Endothelial cell of umbilical vein (primary cell): ENCODE results near the gene ADCY3. TPM values are rescaled to one million over a fixed set of nuclear protein-coding genes. Genes with fewer than 3 reads are reported as not detected.

ENCODE experiments used
- BruUV-seq: library from RNA; stranded (reverse); fragments of 400-500 nt; replicated peaks from 2 replicates; lab custom pipeline; 2021; lab: Mats Ljungman, UMichigan
- CTCF ChIA-PET: fragments of 300-600, 350-600 bp; sonication (Branson Sonifier 250); formaldehyde crosslinking; loops from one replicate; lab custom pipeline; 2021; ENCODE audit warnings: antibody characterized with exemption, inconsistent platforms; lab: Charles Lee
- POLR2A ChIA-PET: fragments of 300-600, 350-600 bp; sonication (Branson Sonifier 250); formaldehyde crosslinking; loops from one replicate; lab custom pipeline; 2021; ENCODE audit warnings: antibody characterized with exemption, inconsistent platforms; lab: Charles Lee
- DNase-seq: peaks from one replicate; pipeline ENCODE4 v3.0.0-alpha.2; 2011; ENCODE audit warnings: low read depth, low spot score
- FAIRE-seq: peaks from 2 replicates; lab custom pipeline; 2011; peaks lifted over from hg19 to GRCh38; lab: Jason Lieb, UNC
- H2AFZ ChIP-seq: 2 replicates; pipeline ENCODE4 v1.6.0; 2012; ENCODE audit warnings: low read depth, low read length, control low read depth, inconsistent platforms
- H3K27ac ChIP-seq: 2 replicates; pipeline ENCODE4 v1.5.1; 2011; ENCODE audit warnings: low read depth, mild to moderate bottlenecking, control low read depth, low read length, moderate library complexity; ENCODE audit not compliant: insufficient read depth
- H3K27me3 ChIP-seq, 2 experiments: 2 replicates each; pipeline versions ENCODE4 v1.6.0 to v1.6.1; 2011; ENCODE audit warnings: low read length in 2 of 2, mixed read lengths in 1 of 2; ENCODE audit not compliant: control insufficient read depth in 2 of 2, insufficient read depth in 2 of 2
- H3K36me3 ChIP-seq, 2 experiments: 2 replicates in 1 of 2; 3 replicates in 1 of 2; pipeline ENCODE4 v1.5.1; 2011; ENCODE audit warnings: low read length in 2 of 2, mild to moderate bottlenecking in 1 of 2, moderate library complexity in 1 of 2; ENCODE audit not compliant: control insufficient read depth in 2 of 2, insufficient read depth in 2 of 2; ENCODE audit errors: extremely low read depth in 1 of 2
- H3K4me1 ChIP-seq: 3 replicates; pipeline ENCODE4 v1.5.1; 2011; ENCODE audit warnings: mild to moderate bottlenecking, low read length; ENCODE audit not compliant: control insufficient read depth, insufficient read depth; ENCODE audit errors: extremely low read depth
- H3K4me2 ChIP-seq: 2 replicates; pipeline ENCODE4 v1.6.1; 2011; ENCODE audit warnings: low read length, control low read depth, mixed read lengths; ENCODE audit not compliant: insufficient read depth
- H3K4me3 ChIP-seq, 3 experiments: fragments of 200-600 bp in 1 of 3; sonication (generic), shearing (Covaris generic) in 1 of 3; replicated peaks in 1 of 3; 2 replicates each; pipeline ENCODE4 v1.5.1; 2011 to 2016; ENCODE audit warnings: control low read depth in 3 of 3, low read length in 3 of 3, mild to moderate bottlenecking in 2 of 3, inconsistent platforms in 1 of 3, low read depth in 1 of 3, moderate library complexity in 1 of 3; ENCODE audit not compliant: insufficient read depth in 1 of 3
- H3K79me2 ChIP-seq: 2 replicates; pipeline ENCODE4 v1.6.0; 2012; ENCODE audit warnings: low read length, inconsistent platforms; ENCODE audit not compliant: control insufficient read depth, insufficient read depth
- H3K9ac ChIP-seq: replicated peaks from 2 replicates; pipeline ENCODE3; 2011; ENCODE audit warnings: low read length, control low read depth; ENCODE audit not compliant: insufficient read depth; ENCODE audit errors: extremely low read depth
- H3K9me1 ChIP-seq: replicated peaks from 3 replicates; pipeline ENCODE4 v1.6.0; 2011; ENCODE audit warnings: mild to moderate bottlenecking, low read length; ENCODE audit not compliant: control insufficient read depth, insufficient read depth; ENCODE audit errors: extremely low read depth
- H3K9me3 ChIP-seq: replicated peaks from 2 replicates; pipeline ENCODE4 v1.5.1; 2012; ENCODE audit warnings: low read length, inconsistent platforms; ENCODE audit not compliant: control insufficient read depth, insufficient read depth
- H4K20me1 ChIP-seq: replicated peaks from 2 replicates; pipeline ENCODE3; 2011; ENCODE audit warnings: mild to moderate bottlenecking, low read length; ENCODE audit not compliant: control insufficient read depth, insufficient read depth; ENCODE audit errors: extremely low read depth
- EZH2 ChIP-seq: IDR thresholded peaks from 2 replicates; pipeline ENCODE4 v1.6.1; 2012; ENCODE audit warnings: borderline replicate concordance, low read depth, mild to moderate bottlenecking, moderate library complexity, low read length, inconsistent platforms; ENCODE audit not compliant: severe bottlenecking
- FOS ChIP-seq: IDR thresholded peaks from 2 replicates; pipeline ENCODE4 v1.6.1; 2011; ENCODE audit warnings: mild to moderate bottlenecking, low read length, moderate library complexity, borderline replicate concordance; ENCODE audit not compliant: insufficient read depth
- GATA2 ChIP-seq: IDR thresholded peaks from 2 replicates; pipeline ENCODE4 v1.7.0; 2011; ENCODE audit warnings: low read depth, mild to moderate bottlenecking, moderate library complexity, mixed read lengths, low read length; ENCODE audit not compliant: insufficient read length, insufficient read depth
- JUN ChIP-seq: IDR thresholded peaks from 2 replicates; pipeline ENCODE4 v1.6.1; 2011; ENCODE audit warnings: borderline replicate concordance, low read depth; ENCODE audit not compliant: insufficient read length, insufficient read depth
- MYC ChIP-seq: IDR thresholded peaks from one replicate; pipeline ENCODE4 v1.6.1; 2011; ENCODE audit warnings: mild to moderate bottlenecking, low read depth, low read length
- POLR2A ChIP-seq: IDR thresholded peaks from 2 replicates; pipeline ENCODE4 v1.6.1; 2012; ENCODE audit warnings: low read depth, mild to moderate bottlenecking, control low read depth, low read length
- POLR2AphosphoS5 ChIP-seq: IDR thresholded peaks from 2 replicates; pipeline ENCODE4 v1.6.1; 2012; ENCODE audit warnings: low read depth, mild to moderate bottlenecking, control low read depth, low read length, moderate library complexity; ENCODE audit not compliant: insufficient read depth
- dilution Hi-C: fragments of 300-500 bp; cut with MboI; formaldehyde crosslinking; loops from one replicate; pipeline ENCODE4 v1.15.0; 2019; ENCODE audit warnings: low sequenced_read_pairs; ENCODE audit not compliant: extremely low pct_ligation_motif_present
- intact Hi-C: fragments of 100-400 bp; cut with micrococcal nuclease; formaldehyde crosslinking; loops from one replicate; pipeline ENCODE4 v1.10.0; 2022
- polyA plus RNA-seq, 4 experiments: library from polyadenylated mRNA; depleted of rRNA in 3 of 4; stranded (reverse) in 3 of 4; unstranded in 1 of 4; fragments of >200 nt; gene quantifications; 2 replicates each; pipeline versions ENCODE4 v1.2.1 to v1.2.3, GENCODE V29; 2011 to 2012; ENCODE audit warnings: missing spikeins in 1 of 4
- total RNA-seq: library from RNA; stranded (reverse); gene quantifications from 2 replicates; pipeline ENCODE4 v1.2.3, GENCODE V29; 2021
- TF ChIP-seq, protein P1 (sequence below), 2 donors: IDR thresholded peaks; 1 replicate in 1 of 2; 2 replicates in 1 of 2; pipeline ENCODE4 v1.5.1; 2011; ENCODE audit warnings: low read length in 2 of 2, mild to moderate bottlenecking in 2 of 2, moderate library complexity in 2 of 2, control low read depth in 1 of 2, inconsistent platforms in 1 of 2, low read depth in 1 of 2; ENCODE audit not compliant: insufficient read depth in 1 of 2; ENCODE audit errors: extremely low read depth in 1 of 2
- TF ChIP-seq, protein P2 (sequence below): IDR thresholded peaks from 2 replicates; pipeline ENCODE4 v1.6.1; 2011; ENCODE audit not compliant: insufficient read depth, insufficient read length

ADCY3 gene
- total and polyA plus RNA-seq, 2 donors (not counting 3 experiments of a cell fraction or from before 2014, with no cell fraction given) = 54.0 to 61.3 TPM

DNA sequence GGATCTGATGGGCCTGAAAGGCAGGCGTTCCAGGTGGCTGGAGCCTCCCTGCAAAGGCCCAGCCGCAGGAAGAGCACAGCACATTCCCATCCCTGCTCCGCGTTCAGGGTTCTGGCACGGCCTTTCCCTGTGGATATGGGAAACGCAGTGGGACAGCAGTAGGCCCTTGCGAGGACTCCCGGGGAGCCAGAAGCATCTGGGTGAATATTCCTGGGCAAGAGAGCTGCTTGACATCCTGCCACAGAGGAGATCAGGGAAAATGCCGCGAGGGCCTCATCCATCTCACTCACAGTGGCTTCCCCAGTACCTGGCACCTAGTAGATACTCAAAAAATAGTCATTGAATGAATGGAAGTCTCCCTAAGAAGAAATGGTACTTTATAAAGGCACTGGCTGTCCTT is 3.1 kb upstream of the ADCY3 start:
- Histone ChIP-seq H3K27me3 (no peaks in the 10 kb centered on the region), H3K36me3 (no peaks in the 10 kb centered on the region), H3K27ac (no peak overlapping the region), H3K4me3 (no peak overlapping the region), H3K9ac (no peak overlapping the region), H3K4me1 (peaks cover 8% of the 10 kb centered on the region), H2AFZ (no peak overlapping the region), H3K9me1 (no peaks in the 10 kb centered on the region), H4K20me1 (no peaks in the 10 kb centered on the region), H3K9me3 (no peaks in the 10 kb centered on the region), H3K4me2 (no peak overlapping the region), H3K79me2 (peaks cover 3% of the 10 kb centered on the region)
- FAIRE-seq = no peak
- ChIA-PET CTCF (no interaction called here), POLR2A (no interaction called here)
- dilution Hi-C loops = no loop called here
- no peak for DNase-seq
- no TSS peak for BruUV-seq
- intact Hi-C loops = no loop called here
- TF ChIP-seq EZH2 (no peak), POLR2A (no peak), POLR2AphosphoS5 (no peak), JUN (no peak)
- TF ChIP-seq, protein P1, sequence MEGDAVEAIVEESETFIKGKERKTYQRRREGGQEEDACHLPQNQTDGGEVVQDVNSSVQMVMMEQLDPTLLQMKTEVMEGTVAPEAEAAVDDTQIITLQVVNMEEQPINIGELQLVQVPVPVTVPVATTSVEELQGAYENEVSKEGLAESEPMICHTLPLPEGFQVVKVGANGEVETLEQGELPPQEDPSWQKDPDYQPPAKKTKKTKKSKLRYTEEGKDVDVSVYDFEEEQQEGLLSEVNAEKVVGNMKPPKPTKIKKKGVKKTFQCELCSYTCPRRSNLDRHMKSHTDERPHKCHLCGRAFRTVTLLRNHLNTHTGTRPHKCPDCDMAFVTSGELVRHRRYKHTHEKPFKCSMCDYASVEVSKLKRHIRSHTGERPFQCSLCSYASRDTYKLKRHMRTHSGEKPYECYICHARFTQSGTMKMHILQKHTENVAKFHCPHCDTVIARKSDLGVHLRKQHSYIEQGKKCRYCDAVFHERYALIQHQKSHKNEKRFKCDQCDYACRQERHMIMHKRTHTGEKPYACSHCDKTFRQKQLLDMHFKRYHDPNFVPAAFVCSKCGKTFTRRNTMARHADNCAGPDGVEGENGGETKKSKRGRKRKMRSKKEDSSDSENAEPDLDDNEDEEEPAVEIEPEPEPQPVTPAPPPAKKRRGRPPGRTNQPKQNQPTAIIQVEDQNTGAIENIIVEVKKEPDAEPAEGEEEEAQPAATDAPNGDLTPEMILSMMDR (IDR thresholded peaks at IDR 0.05; ENCODE audit: extremely low read depth in 1 of 2, insufficient read depth in 1 of 2, low read depth in 1 of 2, low read length in 2 of 2) = no peak

DNA sequence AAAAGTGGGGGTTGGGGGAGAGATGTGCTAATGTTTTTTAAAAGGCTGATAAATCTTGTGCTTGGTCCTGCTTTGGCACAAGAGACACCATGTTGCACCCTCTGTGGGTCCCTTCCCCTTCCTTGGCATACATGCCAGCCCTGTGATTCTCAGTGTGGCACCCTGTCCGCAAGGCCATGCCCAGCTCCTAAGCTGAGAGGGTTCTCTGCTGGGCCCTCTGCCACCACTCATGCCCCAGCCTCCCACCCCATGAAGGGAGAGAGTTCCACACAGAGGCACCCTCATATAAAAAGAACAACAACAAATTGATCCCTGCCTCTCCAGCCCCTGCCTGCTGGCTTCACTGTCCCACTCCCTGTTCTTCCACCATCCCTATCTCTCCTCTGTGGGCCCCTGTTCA is 2.5 kb upstream of the ADCY3 start:
- H3K36me3 ChIP-seq = no peaks in the 10 kb centered on the region
- no peak for TF ChIP-seq EZH2
- no peak for TF ChIP-seq JUN
- TF ChIP-seq, protein P2, sequence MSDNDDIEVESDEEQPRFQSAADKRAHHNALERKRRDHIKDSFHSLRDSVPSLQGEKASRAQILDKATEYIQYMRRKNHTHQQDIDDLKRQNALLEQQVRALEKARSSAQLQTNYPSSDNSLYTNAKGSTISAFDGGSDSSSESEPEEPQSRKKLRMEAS = no peak
- no peak for TF ChIP-seq FOS
- no peak for TF ChIP-seq MYC
- no peak for TF ChIP-seq POLR2AphosphoS5
- TF ChIP-seq, protein P1 (IDR thresholded peaks at IDR 0.05; ENCODE audit: extremely low read depth in 1 of 2, insufficient read depth in 1 of 2, low read depth in 1 of 2, low read length in 2 of 2) = no peak
- no peak for TF ChIP-seq GATA2
- H3K4me3 ChIP-seq = no peak overlapping the region
- H3K27ac ChIP-seq = no peak overlapping the region
- intact Hi-C loops = no loop called here
- CTCF ChIA-PET = no interaction called here
- no peaks in the 10 kb centered on the region for H3K9me3 ChIP-seq
- DNase-seq (no peak), FAIRE-seq (no peak)
- H3K4me1 ChIP-seq = peaks cover 8% of the 10 kb centered on the region
- H3K9ac ChIP-seq = no peak overlapping the region
- H3K9me1 ChIP-seq = no peaks in the 10 kb centered on the region
- POLR2A ChIA-PET = no interaction called here
- H3K79me2 ChIP-seq = peaks cover 3% of the 10 kb centered on the region
- H2AFZ ChIP-seq = no peak overlapping the region
- dilution Hi-C loops = no loop called here
- H3K27me3 ChIP-seq = no peaks in the 10 kb centered on the region
- no TSS peak for BruUV-seq
- no peak overlapping the region for H3K4me2 ChIP-seq
- H4K20me1 ChIP-seq = no peaks in the 10 kb centered on the region
